Thyroid gland (tissue), 4 donors: ENCODE measurements around the gene SLF1. TPM values are rescaled to one million over a fixed set of nuclear protein-coding genes. Genes with fewer than 3 reads are reported as not detected.
"Not testable (repeated sequence)": the region's sequence is repeated elsewhere in the genome, so short reads cannot be mapped to it uniquely, and the experiment has no call there.

ENCODE experiments used
- DNase-seq, 2 donors: peaks; one replicate each; pipeline ENCODE4 v3.0.0-alpha.2; 2019
- H3K27ac ChIP-seq, 3 donors: fragments of 200-600 bp; sonication (generic); 1 replicate in 2 of 3; 2 replicates in 1 of 3; pipeline ENCODE4 v1.5.1; 2016 to 2019; ENCODE audit warnings: mild to moderate bottlenecking in 1 of 3, moderate library complexity in 1 of 3
- H3K27me3 ChIP-seq: fragments of 200-600 bp; sonication (generic); one replicate; pipeline ENCODE4 v1.5.1; 2019
- H3K36me3 ChIP-seq, 2 donors: fragments of 200-600 bp; sonication (generic); one replicate each; pipeline ENCODE4 v1.5.1; 2016 to 2019
- H3K4me1 ChIP-seq, 2 donors: fragments of 200-600 bp; sonication (generic); one replicate each; pipeline ENCODE4 v1.5.1; 2017 to 2019
- H3K4me3 ChIP-seq, 3 donors: fragments of 200-600 bp; sonication (generic); replicated peaks in 1 of 3; 1 replicate in 2 of 3; 2 replicates in 1 of 3; pipeline ENCODE4 v1.5.1; 2016; ENCODE audit warnings: mild to moderate bottlenecking in 1 of 3
- H3K9me3 ChIP-seq: fragments of 200-600 bp; sonication (generic); one replicate; pipeline ENCODE4 v1.5.1; 2017
- CTCF ChIP-seq, 6 experiments: fragments of 200-600 bp in 3 of 6; fragments of 450-650 bp in 3 of 6; sonication (generic) in 3 of 6; IDR thresholded peaks; one replicate each; pipeline ENCODE4 v1.5.1; 2016 to 2019; ENCODE audit warnings: antibody characterized with exemption in 6 of 6, mild to moderate bottlenecking in 2 of 6, inconsistent platforms in 1 of 6, moderate library complexity in 1 of 6
- POLR2A ChIP-seq, 2 donors: fragments of 450-650 bp; IDR thresholded peaks; one replicate each; pipeline ENCODE4 v1.6.1; 2017; ENCODE audit warnings: antibody characterized with exemption in 2 of 2, mild to moderate bottlenecking in 2 of 2, moderate library complexity in 1 of 2
- WGBS, 2 donors: methylation state at CpG; one replicate each; pipeline ENCODE4 v1.1.5; 2017; 5-methylcytosine and 5-hydroxymethylcytosine counted together
- intact Hi-C: fragments of 100-400 bp; cut with DNase I; formaldehyde crosslinking; loops from one replicate; pipeline ENCODE4 v1.15.1; 2023
- total RNA-seq, 4 donors: library from RNA; depleted of rRNA; stranded (reverse); fragments of >200 nt; gene quantifications; one replicate each; pipeline ENCODE4 v1.2.3, GENCODE V29; 2016

SLF1 gene
- 10 to 100 TPM in 2 of 4 donors, 1 to 10 TPM in 2; 5.6 to 17.4 (median 9.0) TPM for total RNA-seq

DNA sequence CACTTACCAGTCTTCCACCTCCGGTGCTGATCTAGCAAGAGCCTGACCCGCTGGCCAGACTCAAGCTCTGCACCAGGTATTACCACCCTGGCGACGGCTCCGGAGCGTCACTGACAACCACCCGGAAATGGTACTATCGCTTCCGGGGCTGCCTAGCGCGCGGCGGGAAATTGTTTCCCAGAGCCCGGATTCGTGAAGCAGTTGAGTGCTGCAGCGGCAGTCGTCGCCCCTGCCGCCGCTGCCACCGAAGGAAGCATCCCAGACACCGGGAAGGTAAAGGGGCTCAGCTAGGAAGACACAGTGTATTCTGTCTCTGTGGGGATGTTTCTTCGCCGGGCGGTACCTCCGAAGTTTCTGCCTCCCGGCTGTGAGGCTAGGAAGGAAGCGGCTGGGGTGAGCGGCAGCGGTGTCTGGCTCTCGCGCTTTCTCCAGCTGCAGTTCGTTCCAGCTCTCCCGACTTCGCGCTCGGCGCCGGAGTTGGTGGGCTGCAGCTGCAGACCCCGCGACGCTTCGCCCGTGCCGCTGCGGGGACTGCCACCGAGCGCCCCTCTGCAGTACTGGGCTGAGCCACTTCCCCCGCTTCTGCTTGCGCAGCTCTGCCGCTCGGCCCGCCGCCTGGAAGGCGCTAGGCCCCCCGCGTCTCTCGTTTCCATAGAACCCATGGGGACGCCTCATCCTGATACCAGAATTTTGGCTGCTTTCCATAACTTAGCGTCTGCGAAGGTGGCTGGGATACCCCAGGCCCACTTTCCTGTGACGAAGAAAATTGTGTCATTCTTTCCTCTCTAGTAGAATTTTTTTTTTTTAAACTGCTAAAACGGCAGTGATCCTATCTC lies at the start of gene SLF1, which contains the start of gene KIAA0825:
Gene SLF1, plus strand, starts transcription at position 177 of the 836 bp plus-strand sequence. CDS start 10,142 bp downstream, outside the sequence.
Gene KIAA0825, minus strand, starts transcription at position 112 of the 836 bp plus-strand sequence. CDS start 81,478 bp downstream, outside the sequence.
- H3K27me3 ChIP-seq: no peaks in the 10 kb centered on the region
- intact Hi-C loops: no loop called here
- peak; percentile 88 to 92 for DNase-seq
- no peaks in the 10 kb centered on the region for H3K9me3 ChIP-seq
- peak within 1 kb of the TSS; percentile 12 to 71 (median 67) for H3K27ac ChIP-seq
- peaks cover 6 to 15% of the 10 kb centered on the region in 2 donors for H3K4me1 ChIP-seq
- peak within 1 kb of the TSS; percentile 63 to 90 (median 67) for H3K4me3 ChIP-seq
- 1% methylated on average over 13 to 27 of the region's 63 CpGs for WGBS, 2 donors
- TF ChIP-seq CTCF (IDR thresholded peaks at IDR 0.05): no peak
- TF ChIP-seq POLR2A (IDR thresholded peaks at IDR 0.05): peak in 1 of 2 donors; percentile 51
- no peaks in the 10 kb centered on the region for H3K36me3 ChIP-seq

- Histone ChIP-seq H3K4me3 (no peak overlapping the region), H3K9me3 (no peaks in the 10 kb centered on the region), H3K27ac (no peak overlapping the region), H3K4me1 (no peaks in the 10 kb centered on the region), H3K36me3 (no peaks in the 10 kb centered on the region), H3K27me3 (no peaks in the 10 kb centered on the region)
- intact Hi-C loops: no loop called here
- no peak for DNase-seq
- TF ChIP-seq POLR2A (IDR thresholded peaks at IDR 0.05) (no peak), CTCF (IDR thresholded peaks at IDR 0.05) (no peak)
Observed at GRCh38 chr5:94571415-94571814, 47.1 kb upstream of the SLF1 start.

GRCh38 chr5:94573349-94573748 lies 45.1 kb upstream of the SLF1 start:
- 82 to 86% methylated on average over 1 of the region's 1 CpG for WGBS, 2 donors
- H3K9me3 ChIP-seq, H3K36me3 ChIP-seq, H3K27ac ChIP-seq, H3K27me3 ChIP-seq, intact Hi-C loops, H3K4me3 ChIP-seq, H3K4me1 ChIP-seq, DNase-seq: not testable (repeated sequence)

DNA sequence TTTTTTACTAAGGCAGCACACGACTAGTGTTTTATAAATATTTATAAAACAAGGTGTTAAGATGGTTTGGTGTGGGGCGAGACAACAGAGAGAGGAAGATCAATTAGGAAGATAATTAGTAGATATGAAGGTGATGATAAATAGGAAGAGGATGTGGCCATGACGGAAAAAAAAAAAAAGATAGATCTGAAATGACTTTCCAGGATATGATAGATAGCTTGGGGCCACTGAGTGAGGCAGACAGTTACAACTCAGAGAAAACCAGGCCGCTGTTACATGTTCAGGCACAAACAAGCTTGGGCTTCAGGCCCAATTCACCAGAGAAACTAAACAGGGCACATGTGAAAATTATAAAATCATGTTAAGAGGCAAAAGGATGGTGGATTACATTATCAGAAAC lies 43.3 kb upstream of the SLF1 start:
- no peak for DNase-seq
- no peak overlapping the region for H3K4me3 ChIP-seq
- H3K27me3 ChIP-seq: no peaks in the 10 kb centered on the region
- intact Hi-C loops: no loop called here
- no peaks in the 10 kb centered on the region for H3K36me3 ChIP-seq
- H3K4me1 ChIP-seq: no peaks in the 10 kb centered on the region
- no peaks in the 10 kb centered on the region for H3K9me3 ChIP-seq
- TF ChIP-seq CTCF (IDR thresholded peaks at IDR 0.05): no peak
- no peak for TF ChIP-seq POLR2A (IDR thresholded peaks at IDR 0.05)
- 87% methylated on average over 4 of the region's 4 CpGs for WGBS, 2 donors
- H3K27ac ChIP-seq: no peak overlapping the region

GRCh38 chr5:94577466-94578245 lies 40.8 kb upstream of the SLF1 start:
- Histone ChIP-seq H3K4me3 (no peak overlapping the region), H3K36me3 (no peaks in the 10 kb centered on the region), H3K9me3 (no peaks in the 10 kb centered on the region), H3K27ac (no peak overlapping the region), H3K4me1 (no peaks in the 10 kb centered on the region), H3K27me3 (no peaks in the 10 kb centered on the region)
- DNase-seq: no peak
- TF ChIP-seq POLR2A (IDR thresholded peaks at IDR 0.05) (no peak), CTCF (IDR thresholded peaks at IDR 0.05) (no peak)
- intact Hi-C loops: no loop called here
